GM12801 (cell line): ENCODE results near the gene DAPK3.

ENCODE experiments used
- TF ChIP-seq, protein P1 (sequence below): IDR thresholded peaks from one replicate; pipeline ENCODE4 v1.5.1; 2011; ENCODE audit warnings: control low read depth; ENCODE audit not compliant: insufficient read length; ENCODE audit errors: extremely low read depth

Gene DAPK3

GRCh38 chr19:3958836-3959765 lies 11.8 kb downstream of the DAPK3 start:
- TF ChIP-seq, protein P1, sequence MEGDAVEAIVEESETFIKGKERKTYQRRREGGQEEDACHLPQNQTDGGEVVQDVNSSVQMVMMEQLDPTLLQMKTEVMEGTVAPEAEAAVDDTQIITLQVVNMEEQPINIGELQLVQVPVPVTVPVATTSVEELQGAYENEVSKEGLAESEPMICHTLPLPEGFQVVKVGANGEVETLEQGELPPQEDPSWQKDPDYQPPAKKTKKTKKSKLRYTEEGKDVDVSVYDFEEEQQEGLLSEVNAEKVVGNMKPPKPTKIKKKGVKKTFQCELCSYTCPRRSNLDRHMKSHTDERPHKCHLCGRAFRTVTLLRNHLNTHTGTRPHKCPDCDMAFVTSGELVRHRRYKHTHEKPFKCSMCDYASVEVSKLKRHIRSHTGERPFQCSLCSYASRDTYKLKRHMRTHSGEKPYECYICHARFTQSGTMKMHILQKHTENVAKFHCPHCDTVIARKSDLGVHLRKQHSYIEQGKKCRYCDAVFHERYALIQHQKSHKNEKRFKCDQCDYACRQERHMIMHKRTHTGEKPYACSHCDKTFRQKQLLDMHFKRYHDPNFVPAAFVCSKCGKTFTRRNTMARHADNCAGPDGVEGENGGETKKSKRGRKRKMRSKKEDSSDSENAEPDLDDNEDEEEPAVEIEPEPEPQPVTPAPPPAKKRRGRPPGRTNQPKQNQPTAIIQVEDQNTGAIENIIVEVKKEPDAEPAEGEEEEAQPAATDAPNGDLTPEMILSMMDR, result no peak

DNA sequence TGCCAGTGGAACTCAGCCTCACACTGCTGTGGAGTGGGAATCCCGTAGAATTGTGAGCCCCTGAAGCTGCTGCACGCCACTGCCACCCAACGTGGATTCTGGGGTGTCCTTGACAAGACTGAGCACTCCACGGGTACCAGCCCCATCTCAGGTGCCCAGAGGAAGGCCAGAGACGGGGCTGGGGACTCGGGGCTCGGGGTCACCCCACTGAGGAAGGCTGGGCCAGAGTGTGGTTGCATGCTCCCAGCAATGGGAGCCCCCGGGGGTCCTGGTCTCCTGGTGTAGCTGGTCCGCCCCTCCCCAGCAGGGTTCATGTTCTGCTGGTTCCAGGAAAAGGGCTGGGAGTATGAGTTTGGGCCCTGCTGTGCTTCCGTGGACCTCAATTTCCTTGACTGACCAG lies 15.2 kb downstream of the DAPK3 start:
- TF ChIP-seq, protein P1, result no peak

- TF ChIP-seq, protein P1, result no peak
These were observed 16.8 kb downstream of the DAPK3 start for GRCh38 chr19:3954107-3954506.

DNA sequence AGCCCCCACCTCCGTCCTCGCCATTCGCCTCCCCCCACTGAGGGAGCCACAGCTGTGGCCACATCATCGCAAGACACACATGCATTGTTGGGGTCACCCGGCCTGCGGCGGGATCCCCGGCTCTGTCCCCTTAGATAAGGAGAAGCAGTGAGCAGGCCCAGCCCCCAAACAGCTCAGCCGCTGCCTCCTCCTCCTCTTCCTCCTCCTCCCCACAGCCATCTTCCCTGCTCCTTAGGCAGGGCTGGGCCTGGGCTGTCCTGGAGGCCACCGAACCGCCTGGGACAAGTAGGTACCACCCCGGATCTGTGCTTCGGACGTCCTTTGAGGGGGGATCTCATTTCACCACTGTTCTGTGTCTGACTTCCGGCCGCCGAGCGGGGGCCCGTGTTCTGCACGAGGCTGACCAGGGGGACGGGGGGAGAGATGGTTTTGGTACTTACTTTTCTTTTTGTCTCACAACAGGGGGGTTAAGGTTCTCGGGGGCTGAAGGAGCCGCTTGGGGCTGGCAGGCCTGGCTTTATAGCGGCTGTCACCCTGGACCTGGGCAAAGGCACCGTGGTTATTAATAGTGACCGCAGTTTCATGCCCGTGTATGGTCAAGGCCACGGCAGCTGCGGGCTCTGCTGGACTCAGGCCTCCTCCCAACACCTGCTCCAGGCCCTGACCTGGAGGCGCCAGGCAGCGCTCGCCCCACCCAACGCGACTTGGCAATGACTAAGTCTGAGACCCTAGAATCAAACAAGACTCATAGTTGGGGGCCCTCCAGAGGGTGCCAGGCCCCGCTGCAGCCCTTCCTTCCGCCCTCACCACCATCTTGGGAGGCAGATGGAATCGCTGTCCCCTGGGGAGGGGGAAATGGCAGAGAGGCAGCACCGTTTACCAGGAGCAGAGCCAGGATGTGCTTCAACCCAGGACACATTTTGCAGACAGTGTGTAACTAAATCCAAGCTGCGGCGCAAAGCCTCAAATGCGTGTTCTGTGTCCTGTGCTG lies 19.7 kb downstream of the DAPK3 start:
- TF ChIP-seq, protein P1, result no peak

DNA sequence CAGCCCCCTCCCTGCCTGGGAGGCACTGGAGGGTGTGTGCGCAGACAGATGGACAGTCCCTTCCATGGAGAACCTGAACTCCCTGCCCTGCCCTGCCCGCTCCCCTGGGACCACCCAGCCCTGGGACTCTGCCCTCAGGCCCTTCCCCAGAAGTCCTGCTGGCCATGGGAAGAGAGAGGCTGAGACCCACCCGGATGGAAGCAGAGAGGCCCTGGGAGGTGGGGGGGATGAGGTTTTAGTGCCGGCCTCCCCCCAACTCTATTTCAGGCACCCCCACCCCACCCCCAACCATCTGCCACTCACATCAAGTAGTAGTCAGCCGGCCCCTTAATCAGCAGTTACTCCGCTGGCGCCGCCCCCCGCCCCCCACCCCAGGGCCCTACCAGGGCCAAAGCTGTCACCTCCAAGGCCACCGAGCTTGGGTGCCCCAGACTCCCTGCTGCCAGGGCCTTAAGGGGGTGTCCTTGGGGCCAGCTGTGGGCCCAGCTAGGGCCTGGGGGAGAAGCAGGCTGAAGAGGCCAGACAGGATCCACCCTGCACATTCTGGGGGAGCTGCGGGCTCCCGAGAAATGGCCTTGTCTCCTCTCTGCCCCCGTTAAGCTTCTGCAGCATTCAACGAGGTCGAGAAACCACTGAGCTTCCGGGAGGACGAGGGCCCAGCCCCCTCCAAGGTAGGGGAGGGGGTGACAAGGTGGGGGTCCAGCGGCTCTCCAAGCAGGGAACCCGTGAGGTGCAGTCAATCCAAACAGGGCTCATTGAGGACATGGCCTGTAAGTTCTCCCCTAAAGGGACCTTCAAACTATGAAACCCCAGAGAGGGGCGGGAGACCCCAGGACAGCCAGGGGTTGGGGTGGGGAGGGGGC lies 20.7 kb downstream of the DAPK3 start:
- TF ChIP-seq, protein P1, result no peak

- TF ChIP-seq, protein P1, result no peak
These were observed 21.6 kb downstream of the DAPK3 start for GRCh38 chr19:3949294-3949693.
